Measurements from ENCODE around the gene MNAT1. TPM values are rescaled to one million over a fixed set of nuclear protein-coding genes. Genes with fewer than 3 reads are reported as not detected.

MNAT1 gene
- total RNA-seq, 4 donors from 2014 or later = 8.4 to 25.4 (median 16.7) TPM

DNA sequence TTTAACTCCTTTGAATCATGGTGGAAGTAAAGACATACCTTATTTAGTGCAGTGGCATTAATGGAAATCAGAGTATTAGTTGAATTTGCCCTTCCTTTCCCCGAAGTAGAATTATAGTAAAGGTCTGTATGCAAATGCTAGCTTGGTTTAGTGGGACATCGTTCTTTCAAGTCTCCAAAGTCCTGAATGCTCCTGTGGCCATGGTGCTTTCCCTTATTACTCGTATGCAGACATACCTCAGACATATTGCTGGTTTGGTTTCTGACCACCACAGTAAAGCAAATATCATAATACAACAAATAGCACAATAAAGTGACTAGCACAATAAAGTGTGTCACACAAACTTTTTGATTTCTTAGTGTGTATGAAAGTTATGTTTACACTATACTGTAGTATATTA, 52.3 kb downstream of the MNAT1 start:
- no peak overlapping the region for H3K4me3 ChIP-seq (ENCODE audit: low read depth, poor library complexity, severe bottlenecking)
- TF ChIP-seq, protein P1, sequence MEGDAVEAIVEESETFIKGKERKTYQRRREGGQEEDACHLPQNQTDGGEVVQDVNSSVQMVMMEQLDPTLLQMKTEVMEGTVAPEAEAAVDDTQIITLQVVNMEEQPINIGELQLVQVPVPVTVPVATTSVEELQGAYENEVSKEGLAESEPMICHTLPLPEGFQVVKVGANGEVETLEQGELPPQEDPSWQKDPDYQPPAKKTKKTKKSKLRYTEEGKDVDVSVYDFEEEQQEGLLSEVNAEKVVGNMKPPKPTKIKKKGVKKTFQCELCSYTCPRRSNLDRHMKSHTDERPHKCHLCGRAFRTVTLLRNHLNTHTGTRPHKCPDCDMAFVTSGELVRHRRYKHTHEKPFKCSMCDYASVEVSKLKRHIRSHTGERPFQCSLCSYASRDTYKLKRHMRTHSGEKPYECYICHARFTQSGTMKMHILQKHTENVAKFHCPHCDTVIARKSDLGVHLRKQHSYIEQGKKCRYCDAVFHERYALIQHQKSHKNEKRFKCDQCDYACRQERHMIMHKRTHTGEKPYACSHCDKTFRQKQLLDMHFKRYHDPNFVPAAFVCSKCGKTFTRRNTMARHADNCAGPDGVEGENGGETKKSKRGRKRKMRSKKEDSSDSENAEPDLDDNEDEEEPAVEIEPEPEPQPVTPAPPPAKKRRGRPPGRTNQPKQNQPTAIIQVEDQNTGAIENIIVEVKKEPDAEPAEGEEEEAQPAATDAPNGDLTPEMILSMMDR (IDR thresholded peaks at IDR 0.05) = no peak
- no peak for DNase-seq (ENCODE audit: low spot score in 2 of 2)
- intact Hi-C loops (cut with DNase I; ENCODE audit: low total_unique reads) = no loop called here
- 96% methylated on average over 3 of the region's 3 CpGs for WGBS, 2 donors

DNA sequence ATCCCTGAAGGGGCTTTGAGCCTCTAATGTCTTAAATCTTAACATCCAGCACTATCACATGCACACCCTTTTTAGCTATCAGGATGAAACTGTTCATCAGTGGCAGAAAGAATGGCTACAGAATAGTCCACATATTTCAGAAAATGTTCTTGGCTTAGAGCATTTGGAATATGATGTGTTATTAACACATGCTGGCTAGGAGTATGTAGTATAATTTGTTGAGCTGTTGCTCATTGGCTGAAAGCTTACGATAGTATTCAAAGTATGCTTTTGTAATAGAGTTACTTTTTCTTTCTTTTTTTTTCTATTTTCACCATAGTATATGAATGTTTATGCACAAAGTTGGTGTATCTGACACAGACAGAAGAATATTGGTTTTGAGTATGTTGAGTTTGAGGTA, 55.1 kb downstream of the MNAT1 start:
- H3K4me3 ChIP-seq (ENCODE audit: low read depth, poor library complexity, severe bottlenecking) = no peak overlapping the region
- no peak for DNase-seq (ENCODE audit: low spot score in 2 of 2)
- TF ChIP-seq, protein P1 (IDR thresholded peaks at IDR 0.05) = no peak
- TF ChIP-seq POLR2A (IDR thresholded peaks at IDR 0.05) = no peak
- WGBS, 2 donors = 93 to 98% methylated on average over 1 of the region's 1 CpG
- intact Hi-C loops (cut with DNase I; ENCODE audit: low total_unique reads) = no loop called here

DNA sequence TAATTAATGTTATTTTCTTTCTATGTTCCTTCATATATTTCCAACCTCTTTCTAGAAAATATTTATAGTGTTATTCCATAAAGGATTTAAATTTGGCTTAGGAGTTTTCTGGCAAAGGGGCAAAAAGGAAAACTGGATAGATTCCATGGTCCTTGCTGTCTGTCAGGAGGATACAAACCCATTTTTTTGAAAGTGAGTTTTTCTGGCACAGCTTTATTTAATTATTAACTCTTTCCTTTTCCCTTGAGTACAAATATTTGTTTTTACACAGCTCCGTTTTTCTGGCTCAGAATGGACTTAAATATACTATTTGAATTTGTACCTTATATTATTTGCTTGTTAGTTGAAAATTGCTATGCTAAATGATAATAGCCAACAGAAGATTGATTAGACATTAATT, 56.3 kb downstream of the MNAT1 start:
- intact Hi-C loops (cut with DNase I; ENCODE audit: low total_unique reads) = no loop called here
- WGBS, 2 donors = 88 to 90% methylated on average over 1 of the region's 1 CpG
- H3K4me3 ChIP-seq (ENCODE audit: low read depth, poor library complexity, severe bottlenecking) = no peak overlapping the region
- DNase-seq (ENCODE audit: low spot score in 2 of 2) = no peak
- TF ChIP-seq, protein P1 (IDR thresholded peaks at IDR 0.05) = no peak
- no peak for TF ChIP-seq POLR2A (IDR thresholded peaks at IDR 0.05)

DNA sequence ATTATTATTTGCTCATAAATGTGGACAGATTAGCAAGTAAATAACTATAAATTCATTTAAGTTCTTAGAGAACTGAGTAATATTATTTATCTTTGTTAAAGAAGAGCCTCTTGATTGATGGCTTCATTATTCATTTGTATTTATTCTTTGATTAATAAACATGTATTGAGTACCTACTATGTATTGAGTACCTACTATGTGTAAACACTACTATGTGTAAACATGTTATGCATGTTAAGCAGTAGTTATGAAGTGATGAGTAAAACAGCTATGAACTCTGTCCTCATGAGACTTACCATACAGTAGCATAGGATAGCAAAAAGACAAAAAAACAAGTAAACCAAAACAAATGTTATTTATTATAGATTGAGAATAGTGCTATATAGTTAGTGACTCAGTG, 61.9 kb downstream of the MNAT1 start:
- intact Hi-C loops (cut with DNase I; ENCODE audit: low total_unique reads) = no loop called here
- DNase-seq (ENCODE audit: low spot score in 2 of 2) = no peak
- H3K4me3 ChIP-seq (ENCODE audit: low read depth, poor library complexity, severe bottlenecking) = no peak overlapping the region
- TF ChIP-seq, protein P1 (IDR thresholded peaks at IDR 0.05) = no peak

DNA sequence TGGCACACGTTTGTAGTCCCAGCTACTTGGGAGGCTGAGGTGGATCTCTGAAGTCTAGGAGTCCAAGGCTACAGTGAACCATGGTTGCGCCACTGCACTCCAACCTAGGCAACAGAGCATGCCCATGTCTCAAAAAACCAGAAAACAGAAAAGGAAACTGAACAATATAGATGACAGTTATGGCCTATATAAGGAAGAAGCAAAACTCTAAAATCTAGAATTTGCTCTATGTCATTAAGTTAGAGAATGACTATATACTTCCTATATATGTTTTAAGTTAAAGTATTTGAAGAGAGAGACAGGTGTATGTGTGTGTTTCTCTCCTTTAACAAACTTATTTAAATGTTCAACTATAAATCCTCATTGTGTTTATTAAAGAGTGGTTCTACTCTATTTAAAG, 65.8 kb downstream of the MNAT1 start:
- 98 to 100% methylated on average over 2 of the region's 2 CpGs for WGBS, 2 donors
- H3K4me3 ChIP-seq (ENCODE audit: low read depth, poor library complexity, severe bottlenecking) = no peak overlapping the region
- no peak for DNase-seq (ENCODE audit: low spot score in 2 of 2)
- intact Hi-C loops (cut with DNase I; ENCODE audit: low total_unique reads) = no loop called here
- TF ChIP-seq, protein P1 (IDR thresholded peaks at IDR 0.05) = no peak
- TF ChIP-seq POLR2A (IDR thresholded peaks at IDR 0.05) = no peak

DNA sequence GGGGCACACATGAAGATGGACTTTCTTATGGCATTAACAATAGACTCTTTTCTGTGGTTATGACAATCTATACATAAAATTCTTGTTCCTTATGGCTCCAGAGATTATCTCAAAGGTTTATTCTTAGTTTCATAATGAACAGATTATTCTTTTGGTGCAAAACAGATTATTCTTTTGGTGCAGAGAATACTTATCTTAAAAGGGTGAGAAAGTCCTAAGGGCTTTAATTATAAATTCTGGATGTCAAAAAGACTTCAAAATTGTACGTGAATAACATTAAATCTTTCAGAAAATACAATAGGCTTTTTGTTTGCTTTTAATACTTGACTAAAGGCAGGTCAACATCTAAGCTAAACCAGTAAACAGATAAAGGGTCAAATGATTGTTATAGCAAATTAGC, 69.3 kb downstream of the MNAT1 start:
- intact Hi-C loops (cut with DNase I; ENCODE audit: low total_unique reads) = no loop called here
- 73 to 75% methylated on average over 1 of the region's 1 CpG for WGBS, 2 donors
- no peak for DNase-seq (ENCODE audit: low spot score in 2 of 2)
- TF ChIP-seq POLR2A (IDR thresholded peaks at IDR 0.05) = no peak
- TF ChIP-seq, protein P1 (IDR thresholded peaks at IDR 0.05) = no peak
- H3K4me3 ChIP-seq (ENCODE audit: low read depth, poor library complexity, severe bottlenecking) = no peak overlapping the region

Measured in lower leg skin (tissue), 4 donors.